H9 (cell line): ENCODE data around the gene MRLN. TPM values are rescaled to one million over a fixed set of nuclear protein-coding genes. Genes with fewer than 3 reads are reported as not detected.

Experiments
- DNase-seq: peaks from one replicate; pipeline ENCODE4 v3.0.0-alpha.2; 2017
- H2AFZ ChIP-seq: one replicate; pipeline ENCODE4 v1.6.1; 2013; ENCODE audit warnings: mild to moderate bottlenecking, low read length, control low read depth, moderate library complexity
- H2AK5ac ChIP-seq: 2 replicates; pipeline ENCODE4 v1.6.1; 2013; ENCODE audit warnings: low read length, control low read depth, mixed read lengths; ENCODE audit not compliant: insufficient read length
- H2BK120ac ChIP-seq: one replicate; pipeline ENCODE4 v1.6.1; 2013; ENCODE audit warnings: low read depth, mild to moderate bottlenecking, low read length, control low read depth, inconsistent platforms; ENCODE audit not compliant: poor library complexity, severe bottlenecking
- H2BK12ac ChIP-seq: 2 replicates; pipeline ENCODE4 v1.6.1; 2013; ENCODE audit warnings: low read length, control low read depth, mixed read lengths, low read depth; ENCODE audit not compliant: insufficient read length
- H2BK15ac ChIP-seq: 2 replicates; pipeline ENCODE4 v1.6.1; 2013; ENCODE audit warnings: low read depth, low read length, control low read depth
- H2BK20ac ChIP-seq: one replicate; pipeline ENCODE4 v1.6.1; 2013; ENCODE audit warnings: low read depth, mild to moderate bottlenecking, low read length, control low read depth, inconsistent platforms; ENCODE audit not compliant: poor library complexity, severe bottlenecking
- H2BK5ac ChIP-seq: 2 replicates; pipeline ENCODE4 v1.6.1; 2013; ENCODE audit warnings: low read length, control low read depth, mixed read lengths; ENCODE audit not compliant: insufficient read length
- H3K14ac ChIP-seq: 2 replicates; pipeline ENCODE4 v1.6.1; 2013; ENCODE audit warnings: low read length, control low read depth; ENCODE audit not compliant: insufficient read depth
- H3K18ac ChIP-seq: 2 replicates; pipeline ENCODE4 v1.6.1; 2013; ENCODE audit warnings: low read depth, mild to moderate bottlenecking, mixed read lengths, low read length, control low read depth; ENCODE audit not compliant: insufficient read length
- H3K23ac ChIP-seq: 2 replicates; pipeline ENCODE4 v1.6.1; 2013; ENCODE audit warnings: low read length, control low read depth, mixed read lengths, low read depth; ENCODE audit not compliant: insufficient read length
- H3K23me2 ChIP-seq: 2 replicates; pipeline ENCODE4 v1.6.1; 2013; ENCODE audit warnings: low read depth, mild to moderate bottlenecking, mixed read lengths, low read length, control low read depth; ENCODE audit not compliant: insufficient read length, poor library complexity, severe bottlenecking
- H3K27ac ChIP-seq: 2 replicates; pipeline ENCODE4 v1.5.1; 2013; ENCODE audit warnings: low read length, control low read depth, mixed read lengths, low read depth; ENCODE audit not compliant: insufficient read length
- H3K27me3 ChIP-seq: 2 replicates; pipeline ENCODE4 v1.6.1; 2013; ENCODE audit warnings: low read length, control low read depth, inconsistent platforms; ENCODE audit not compliant: insufficient read depth
- H3K4ac ChIP-seq: 2 replicates; pipeline ENCODE4 v1.6.1; 2013; ENCODE audit warnings: low read depth, mild to moderate bottlenecking, control low read depth, inconsistent platforms, low read length, moderate library complexity
- H3K4me1 ChIP-seq: 2 replicates; pipeline ENCODE4 v1.6.1; 2013; ENCODE audit warnings: low read length, control low read depth, inconsistent platforms; ENCODE audit not compliant: insufficient read depth
- H3K4me2 ChIP-seq: 2 replicates; pipeline ENCODE4 v1.6.1; 2013; ENCODE audit warnings: low read length, control low read depth, mixed read lengths; ENCODE audit not compliant: insufficient read length, insufficient read depth
- H3K56ac ChIP-seq: 2 replicates; pipeline ENCODE4 v1.6.1; 2013; ENCODE audit warnings: low read depth, mild to moderate bottlenecking, mixed read lengths, low read length, control low read depth; ENCODE audit not compliant: insufficient read length
- H3K79me1 ChIP-seq: 2 replicates; pipeline ENCODE4 v1.6.1; 2013; ENCODE audit warnings: low read depth, mild to moderate bottlenecking, moderate library complexity, low read length, control low read depth, inconsistent platforms; ENCODE audit not compliant: insufficient read depth, poor library complexity, severe bottlenecking
- H3K79me2 ChIP-seq: 2 replicates; pipeline ENCODE4 v1.6.1; 2013; ENCODE audit warnings: low read length, control low read depth, inconsistent platforms; ENCODE audit not compliant: insufficient read depth
- H3K9ac ChIP-seq: 2 replicates; pipeline ENCODE4 v1.6.1; 2013; ENCODE audit warnings: low read length, control low read depth, mixed read lengths; ENCODE audit not compliant: insufficient read length; ENCODE audit errors: extremely low read depth
- H3K9me3 ChIP-seq: one replicate; pipeline ENCODE4 v1.6.1; 2013; ENCODE audit warnings: low read depth, low read length, inconsistent platforms; ENCODE audit not compliant: control insufficient read depth
- H3T11ph ChIP-seq: one replicate; pipeline ENCODE4 v1.6.1; 2013; ENCODE audit warnings: mild to moderate bottlenecking, low read length, control low read depth, inconsistent platforms
- H4K20me1 ChIP-seq: one replicate; pipeline ENCODE4 v1.6.1; 2013; ENCODE audit not compliant: control insufficient read depth, insufficient read length, insufficient read depth
- H4K5ac ChIP-seq: 2 replicates; pipeline ENCODE4 v1.6.1; 2013; ENCODE audit warnings: low read depth, mild to moderate bottlenecking, mixed read lengths, low read length, control low read depth; ENCODE audit not compliant: insufficient read length
- H4K8ac ChIP-seq: replicated peaks from 2 replicates; pipeline ENCODE4 v1.6.1; 2013; ENCODE audit warnings: low read length, control low read depth, mixed read lengths, low read depth; ENCODE audit not compliant: insufficient read length
- H4K91ac ChIP-seq: 2 replicates; pipeline ENCODE4 v1.6.1; 2013; ENCODE audit warnings: low read depth, mild to moderate bottlenecking, moderate library complexity, mixed read lengths, low read length, control low read depth; ENCODE audit not compliant: insufficient read length
- H3K27ac Mint-ChIP-seq, 3 experiments: 2 replicates in 2 of 3; 3 replicates in 1 of 3; pipeline ENCODE4 v1.8.0; 2020 to 2021; ENCODE audit warnings: mixed read lengths in 3 of 3, mild to moderate bottlenecking in 1 of 3, moderate library complexity in 1 of 3
- H3K27me3 Mint-ChIP-seq: 2 replicates; pipeline ENCODE4 v1.8.0; 2021; ENCODE audit warnings: low read depth, mild to moderate bottlenecking, moderate library complexity, mixed read lengths
- H3K36me3 Mint-ChIP-seq, 3 experiments: 2 replicates in 2 of 3; 3 replicates in 1 of 3; pipeline ENCODE4 v1.8.0; 2020 to 2021; ENCODE audit warnings: low read depth in 3 of 3, mixed read lengths in 3 of 3; ENCODE audit not compliant: insufficient read depth in 1 of 3
- H3K4me1 Mint-ChIP-seq, 2 experiments: 2 replicates each; pipeline ENCODE4 v1.8.0; 2020; ENCODE audit warnings: mixed read lengths in 2 of 2
- H3K4me3 Mint-ChIP-seq, 2 experiments: 2 replicates in 1 of 2; 3 replicates in 1 of 2; pipeline ENCODE4 v1.8.0; 2020 to 2021; ENCODE audit warnings: mild to moderate bottlenecking in 2 of 2, mixed read lengths in 2 of 2, moderate library complexity in 1 of 2
- H3K9me3 Mint-ChIP-seq, 2 experiments: 2 replicates in 1 of 2; 3 replicates in 1 of 2; pipeline ENCODE4 v1.8.0; 2020; ENCODE audit warnings: mild to moderate bottlenecking in 2 of 2, mixed read lengths in 2 of 2, moderate library complexity in 1 of 2
- CTCF ChIP-seq: fragments of 200-600 bp; sonication (generic); conservative IDR thresholded peaks from 3 replicates; pipeline ENCODE4 v1.8.0; 2021; ENCODE audit warnings: antibody characterized with exemption, mild to moderate bottlenecking
- WGBS: extraction: QIAGEN DNeasy Blood & Tissue Kit; methylation state at CpG from one replicate; pipeline ENCODE4 v1.1.7; 2013; ENCODE audit warnings: missing lambda C conversion rate, low lambda C conversion rate, mixed read lengths; ENCODE audit not compliant: insufficient read length; ENCODE audit errors: extremely low coverage; 5-methylcytosine and 5-hydroxymethylcytosine counted together
- total RNA-seq: library from RNA; stranded (reverse); gene quantifications from 2 replicates; pipeline ENCODE4 v1.2.1, GENCODE V29; 2021

The MRLN gene
- total RNA-seq, 1 experiment from 2014 or later, result not detected

GRCh38 chr10:59718257-59718656 is 35.0 kb downstream of the MRLN start:
- no peaks in the 10 kb centered on the region for H4K20me1 ChIP-seq
- no peak overlapping the region for H2AFZ ChIP-seq
- peaks cover 8 to 9% of the 10 kb centered on the region in 2 experiments for H3K9me3 Mint-ChIP-seq
- no peak overlapping the region for H2BK15ac ChIP-seq
- no peak overlapping the region for H2BK20ac ChIP-seq
- no peak overlapping the region for H3K18ac ChIP-seq
- H4K91ac ChIP-seq, result no peak overlapping the region
- no peak overlapping the region for H3K23ac ChIP-seq
- no peak for TF ChIP-seq CTCF
- no peak overlapping the region for H2BK12ac ChIP-seq
- H3K4me2 ChIP-seq, result no peak overlapping the region
- no peaks in the 10 kb centered on the region for H3K27me3 ChIP-seq
- H3K79me1 ChIP-seq, result no peaks in the 10 kb centered on the region
- no peak overlapping the region for H3K56ac ChIP-seq
- no peaks in the 10 kb centered on the region for H3K4me1 ChIP-seq
- no peaks in the 10 kb centered on the region for H3K23me2 ChIP-seq
- no peak overlapping the region for H4K5ac ChIP-seq
- H3K9ac ChIP-seq, result no peak overlapping the region
- no peak overlapping the region for H3K4me3 Mint-ChIP-seq
- WGBS, result no CpG with 5 or more reads among the region's 2 CpGs
- H3K27ac Mint-ChIP-seq, result no peak overlapping the region
- no peak overlapping the region for H3K27ac ChIP-seq
- no peak overlapping the region for H3K14ac ChIP-seq
- no peak overlapping the region for H2BK120ac ChIP-seq
- no peaks in the 10 kb centered on the region for H3K79me2 ChIP-seq
- peaks cover 0 to 9% (median 0%) of the 10 kb centered on the region in 3 experiments; a peak in 2 of 7 replicates for H3K36me3 Mint-ChIP-seq
- DNase-seq, result no peak
- no peak overlapping the region for H4K8ac ChIP-seq
- H3K4me1 Mint-ChIP-seq, result peaks cover 2 to 5% of the 10 kb centered on the region in 2 experiments
- H3K27me3 Mint-ChIP-seq, result peaks cover 3% of the 10 kb centered on the region; the same call in 1 of the 2 replicates
- H3T11ph ChIP-seq, result no peak overlapping the region
- no peak overlapping the region for H2AK5ac ChIP-seq
- H3K9me3 ChIP-seq, result no peaks in the 10 kb centered on the region
- H3K4ac ChIP-seq, result no peak overlapping the region
- H2BK5ac ChIP-seq, result no peak overlapping the region
